HepG2 (cell line): ENCODE data around the gene CTRB2.

Experiments used
- CTCF ChIP-seq: sonication (generic); formaldehyde crosslinking; IDR thresholded peaks from 2 replicates; pipeline ENCODE4 v1.5.0; 2020; ENCODE audit warnings: mild to moderate bottlenecking, missing genetic modification reagents, moderate library complexity
- FUBP1 ChIP-seq: sonication (generic); formaldehyde crosslinking; IDR thresholded peaks from 2 replicates; pipeline ENCODE4 v1.5.1; 2020; ENCODE audit warnings: missing genetic modification reagents, mild to moderate bottlenecking, borderline replicate concordance
- GMEB1 ChIP-seq: sonication (generic); formaldehyde crosslinking; IDR thresholded peaks from 2 replicates; pipeline ENCODE4 v1.5.1; 2020; ENCODE audit warnings: missing genetic modification reagents, mild to moderate bottlenecking, borderline replicate concordance
- RARG ChIP-seq: sonication (generic); formaldehyde crosslinking; IDR thresholded peaks from 2 replicates; pipeline ENCODE4 v1.4.0; 2020; ENCODE audit warnings: low read depth, mild to moderate bottlenecking, missing genetic modification reagents
- SNAPC5 ChIP-seq: sonication (generic); formaldehyde crosslinking; IDR thresholded peaks from 2 replicates; pipeline ENCODE4 v1.8.1; 2023; ENCODE audit warnings: mild to moderate bottlenecking, missing genetic modification reagents, borderline replicate concordance
- ZNF24 ChIP-seq: fragments of 450-650 bp; IDR thresholded peaks from 2 replicates; pipeline ENCODE4 v1.6.1; 2017; ENCODE audit warnings: antibody characterized with exemption, mild to moderate bottlenecking
- ZZZ3 ChIP-seq: sonication (generic); formaldehyde crosslinking; IDR thresholded peaks from 2 replicates; pipeline ENCODE4 v1.4.0; 2020; ENCODE audit warnings: missing genetic modification reagents, mild to moderate bottlenecking, borderline replicate concordance

- TF ChIP-seq RARG (no peak), FUBP1 (CRISPR knock-in tag) (no peak), GMEB1 (CRISPR knock-in tag) (no peak), CTCF (CRISPR knock-in tag) (no peak), SNAPC5 (CRISPR knock-in tag) (no peak), ZZZ3 (CRISPR knock-in tag) (no peak), ZNF24 (no peak)
Observed at GRCh38 chr16:75237398-75238131, 30.6 kb upstream of the CTRB2 start.
